Parathyroid adenoma (tissue), 2 donors: ENCODE measurements around the gene GRIA1.

Experiments
- H2AFZ ChIP-seq: fragments of 300-600 bp; sonication (generic); one replicate; pipeline ENCODE4 v1.7.0; 2017; ENCODE audit warnings: antibody characterized with exemption, mild to moderate bottlenecking
- H3K27ac ChIP-seq: fragments of 300-600 bp; sonication (generic); one replicate; pipeline ENCODE4 v1.7.0; 2017
- H3K27me3 ChIP-seq: fragments of 300-600 bp; sonication (generic); one replicate; pipeline ENCODE4 v1.7.0; 2017; ENCODE audit warnings: low read length; ENCODE audit not compliant: control insufficient read depth, insufficient read depth
- H3K36me3 ChIP-seq: fragments of 300-600 bp; sonication (generic); one replicate; pipeline ENCODE4 v1.7.0; 2017; ENCODE audit warnings: low read length; ENCODE audit not compliant: control insufficient read depth, insufficient read depth
- H3K4me1 ChIP-seq: fragments of 300-600 bp; sonication (generic); one replicate; pipeline ENCODE4 v1.7.0; 2017; ENCODE audit warnings: control low read depth
- H3K4me2 ChIP-seq: fragments of 300-600 bp; sonication (generic); one replicate; pipeline ENCODE4 v1.7.0; 2017; ENCODE audit warnings: low read length
- H3K4me3 ChIP-seq: fragments of 300-600 bp; sonication (generic); one replicate; pipeline ENCODE4 v1.7.0; 2017; ENCODE audit warnings: low read depth, low read length
- H3K79me2 ChIP-seq: fragments of 300-600 bp; sonication (generic); one replicate; pipeline ENCODE4 v1.7.0; 2017; ENCODE audit warnings: control low read depth
- H3K9ac ChIP-seq: fragments of 300-600 bp; sonication (generic); one replicate; pipeline ENCODE4 v1.7.0; 2017; ENCODE audit warnings: mild to moderate bottlenecking
- H3K9me3 ChIP-seq: fragments of 300-600 bp; sonication (generic); one replicate; pipeline ENCODE4 v1.7.0; 2017; ENCODE audit warnings: low read length; ENCODE audit not compliant: control insufficient read depth
- TF ChIP-seq, protein P1 (sequence below): fragments of 300-600 bp; sonication (generic); IDR thresholded peaks from one replicate; pipeline ENCODE4 v1.7.0; 2017; ENCODE audit warnings: antibody characterized with exemption, mild to moderate bottlenecking
- donor health status: primary hyperparathyroidism.

Gene GRIA1

GRCh38 chr5:153640293-153640692 is 149.8 kb downstream of the GRIA1 start:
- Histone ChIP-seq H3K36me3 (no peaks in the 10 kb centered on the region), H3K4me2 (no peak overlapping the region), H3K79me2 (no peaks in the 10 kb centered on the region), H3K27ac (no peak overlapping the region), H3K27me3 (no peaks in the 10 kb centered on the region), H3K9ac (no peak overlapping the region), H3K4me1 (no peaks in the 10 kb centered on the region), H3K4me3 (no peak overlapping the region), H3K9me3 (no peaks in the 10 kb centered on the region), H2AFZ (no peak overlapping the region)
- TF ChIP-seq, protein P1, sequence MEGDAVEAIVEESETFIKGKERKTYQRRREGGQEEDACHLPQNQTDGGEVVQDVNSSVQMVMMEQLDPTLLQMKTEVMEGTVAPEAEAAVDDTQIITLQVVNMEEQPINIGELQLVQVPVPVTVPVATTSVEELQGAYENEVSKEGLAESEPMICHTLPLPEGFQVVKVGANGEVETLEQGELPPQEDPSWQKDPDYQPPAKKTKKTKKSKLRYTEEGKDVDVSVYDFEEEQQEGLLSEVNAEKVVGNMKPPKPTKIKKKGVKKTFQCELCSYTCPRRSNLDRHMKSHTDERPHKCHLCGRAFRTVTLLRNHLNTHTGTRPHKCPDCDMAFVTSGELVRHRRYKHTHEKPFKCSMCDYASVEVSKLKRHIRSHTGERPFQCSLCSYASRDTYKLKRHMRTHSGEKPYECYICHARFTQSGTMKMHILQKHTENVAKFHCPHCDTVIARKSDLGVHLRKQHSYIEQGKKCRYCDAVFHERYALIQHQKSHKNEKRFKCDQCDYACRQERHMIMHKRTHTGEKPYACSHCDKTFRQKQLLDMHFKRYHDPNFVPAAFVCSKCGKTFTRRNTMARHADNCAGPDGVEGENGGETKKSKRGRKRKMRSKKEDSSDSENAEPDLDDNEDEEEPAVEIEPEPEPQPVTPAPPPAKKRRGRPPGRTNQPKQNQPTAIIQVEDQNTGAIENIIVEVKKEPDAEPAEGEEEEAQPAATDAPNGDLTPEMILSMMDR = no peak

DNA sequence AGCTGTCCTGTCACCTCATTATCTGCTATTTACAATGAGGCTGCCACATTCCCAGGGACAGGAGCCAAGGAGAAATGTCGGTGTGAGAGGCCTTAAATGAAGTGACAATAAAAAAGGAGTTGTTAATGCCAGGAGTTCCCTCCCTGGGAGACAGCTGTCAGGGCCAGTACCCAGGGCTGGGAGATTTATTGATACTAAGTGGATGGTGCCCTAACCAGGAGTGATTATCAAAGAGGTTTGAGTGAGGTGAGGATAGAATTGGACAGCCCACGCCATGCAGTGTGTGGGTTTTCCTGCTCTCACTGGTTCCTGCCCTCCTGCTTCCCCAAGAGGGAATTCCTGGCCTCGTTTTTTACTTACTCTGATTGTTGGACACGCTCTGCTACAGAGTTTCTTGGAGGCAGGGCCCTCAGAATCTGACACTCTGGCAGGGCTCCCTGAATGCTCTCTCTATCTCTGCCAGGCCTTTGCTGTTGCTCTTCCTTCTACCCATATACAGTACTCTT is 150.8 kb downstream of the GRIA1 start:
- H3K4me3 ChIP-seq = no peak overlapping the region
- TF ChIP-seq, protein P1 = no peak
- H3K27ac ChIP-seq = no peak overlapping the region
- no peaks in the 10 kb centered on the region for H3K79me2 ChIP-seq
- H3K4me1 ChIP-seq = no peaks in the 10 kb centered on the region
- no peaks in the 10 kb centered on the region for H3K9me3 ChIP-seq
- H3K9ac ChIP-seq = no peak overlapping the region
- H3K4me2 ChIP-seq = no peak overlapping the region
- H3K36me3 ChIP-seq = no peaks in the 10 kb centered on the region
- H2AFZ ChIP-seq = no peak overlapping the region
- no peaks in the 10 kb centered on the region for H3K27me3 ChIP-seq

DNA sequence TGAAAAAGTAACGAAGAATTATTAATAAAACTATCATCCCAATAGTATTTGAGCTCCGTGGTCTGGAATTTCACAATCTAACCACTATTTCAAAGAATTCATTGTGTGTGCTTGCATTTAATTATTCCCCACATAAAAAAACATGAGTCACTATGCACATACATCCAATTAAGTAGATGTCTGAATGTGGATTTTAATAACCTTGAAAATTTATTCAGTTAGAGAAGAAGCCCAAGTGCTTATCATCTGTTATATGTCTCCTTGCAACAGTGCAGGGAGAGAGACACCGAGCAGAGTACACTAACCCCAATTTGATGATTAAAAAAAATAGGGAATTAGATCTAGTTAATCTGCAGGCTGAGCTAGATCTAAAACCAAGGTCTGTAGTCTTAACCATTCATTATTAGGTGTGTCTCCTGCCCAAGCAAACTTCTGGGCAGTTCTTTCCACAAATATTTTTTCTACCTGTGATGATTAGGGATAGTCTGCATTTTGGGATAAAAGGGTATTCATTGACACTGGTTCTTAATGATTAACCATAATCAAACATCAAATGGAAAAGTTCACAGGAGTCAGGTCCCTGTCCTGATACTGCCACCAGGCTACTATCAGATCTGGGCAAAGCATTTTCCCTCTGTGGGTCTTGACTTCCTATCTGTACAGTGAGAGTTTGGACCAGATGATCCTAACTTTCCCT is 164.2 kb downstream of the GRIA1 start:
- H3K4me2 ChIP-seq = no peak overlapping the region
- no peaks in the 10 kb centered on the region for H3K27me3 ChIP-seq
- no peaks in the 10 kb centered on the region for H3K4me1 ChIP-seq
- H3K9me3 ChIP-seq = no peaks in the 10 kb centered on the region
- TF ChIP-seq, protein P1 = no peak
- H2AFZ ChIP-seq = no peak overlapping the region
- H3K4me3 ChIP-seq = no peak overlapping the region
- H3K9ac ChIP-seq = no peak overlapping the region
- H3K79me2 ChIP-seq = no peaks in the 10 kb centered on the region
- H3K27ac ChIP-seq = no peak overlapping the region
- peaks cover 3% of the 10 kb centered on the region for H3K36me3 ChIP-seq

- TF ChIP-seq, protein P1 = no peak
- Histone ChIP-seq H3K79me2 (no peaks in the 10 kb centered on the region), H3K4me2 (no peak overlapping the region), H3K27me3 (no peaks in the 10 kb centered on the region), H2AFZ (no peak overlapping the region), H3K36me3 (no peaks in the 10 kb centered on the region), H3K4me1 (no peaks in the 10 kb centered on the region), H3K9ac (no peak overlapping the region), H3K27ac (no peak overlapping the region), H3K4me3 (no peak overlapping the region), H3K9me3 (no peaks in the 10 kb centered on the region)
Observed at GRCh38 chr5:153655201-153655510, 164.7 kb downstream of the GRIA1 start.

DNA sequence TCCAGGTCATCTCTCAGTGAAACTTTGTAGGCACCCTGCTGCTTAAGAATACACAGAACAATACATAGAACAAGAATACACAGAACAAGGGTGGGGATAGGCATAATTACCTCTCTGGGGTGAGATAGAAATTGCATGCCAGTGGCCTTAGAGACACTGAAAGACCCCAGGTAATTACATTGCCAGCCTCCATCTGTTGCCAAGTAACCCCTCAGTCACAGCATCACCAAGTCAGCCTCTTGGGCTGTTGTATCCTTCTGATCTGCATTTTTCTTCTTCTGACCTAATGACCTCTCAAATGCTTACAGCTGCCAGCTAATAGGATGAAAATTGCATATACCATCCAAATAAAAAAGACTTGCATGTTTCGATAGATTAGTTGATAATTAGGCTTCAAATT is 167.7 kb downstream of the GRIA1 start:
- Histone ChIP-seq H3K9me3 (no peaks in the 10 kb centered on the region), H3K4me2 (no peak overlapping the region), H3K27me3 (no peaks in the 10 kb centered on the region), H3K79me2 (no peaks in the 10 kb centered on the region), H2AFZ (no peak overlapping the region), H3K4me1 (no peaks in the 10 kb centered on the region), H3K27ac (no peak overlapping the region), H3K36me3 (no peaks in the 10 kb centered on the region), H3K4me3 (no peak overlapping the region), H3K9ac (no peak overlapping the region)
- TF ChIP-seq, protein P1 = no peak
